ENCODE data around the gene QRFP.

The QRFP gene

GRCh38 chr9:130862217-130862616 is 34.4 kb downstream of the QRFP start:
- POLR2A ChIA-PET, result no interaction called here
- no peak overlapping the region for H3K4me3 ChIP-seq (ENCODE audit: low read depth, low read length)
- CTCF ChIA-PET, result interaction anchor here (0.5 to 13.9 kb wide), 16 partner anchors 14 to 402 kb away, joined by 3 to 400 read pairs (median 6); no protein-coding TSS in a partner anchor
- H3K4me1 ChIP-seq (ENCODE audit: control insufficient read depth, insufficient read depth, low read length), result no peaks in the 10 kb centered on the region
- H3K36me3 ChIP-seq (ENCODE audit: control insufficient read depth in 2 of 2, insufficient read depth in 1 of 2, low read length in 2 of 2), result peaks cover 0 to 75% of the 10 kb centered on the region in 2 experiments; a peak in 1 of 3 replicates
- TF ChIP-seq ZNF335 (tag by site-specific recombination; conservative IDR thresholded peaks at IDR 0.05) (no peak), ZIC2 (tag by site-specific recombination; IDR thresholded peaks at IDR 0.05) (no peak), ZNF146 (tag by site-specific recombination; IDR thresholded peaks at IDR 0.05) (no peak), FEZF1 (tag by site-specific recombination; IDR thresholded peaks at IDR 0.05) (no peak), ZSCAN30 (tag by site-specific recombination; IDR thresholded peaks at IDR 0.05) (no peak), ZNF785 (tag by site-specific recombination; IDR thresholded peaks at IDR 0.05) (no peak), ZNF16 (tag by site-specific recombination; IDR thresholded peaks at IDR 0.05; ENCODE audit: low read depth) (no peak), ZNF791 (tag by site-specific recombination; IDR thresholded peaks at IDR 0.05) (no peak), GLIS1 (tag by site-specific recombination; IDR thresholded peaks at IDR 0.05) (no peak), KLF17 (tag by site-specific recombination; IDR thresholded peaks at IDR 0.05) (no peak), ZNF621 (tag by site-specific recombination; IDR thresholded peaks at IDR 0.05) (no peak), KLF8 (tag by site-specific recombination; IDR thresholded peaks at IDR 0.05) (no peak), SP7 (tag by site-specific recombination; IDR thresholded peaks at IDR 0.05) (no peak), YY2 (tag by site-specific recombination; IDR thresholded peaks at IDR 0.05) (no peak), ZNF423 (tag by site-specific recombination; IDR thresholded peaks at IDR 0.05) (no peak), ZNF132 (tag by site-specific recombination; IDR thresholded peaks at IDR 0.05; ENCODE audit: borderline replicate concordance) (no peak)
- TF ChIP-seq, protein P1, sequence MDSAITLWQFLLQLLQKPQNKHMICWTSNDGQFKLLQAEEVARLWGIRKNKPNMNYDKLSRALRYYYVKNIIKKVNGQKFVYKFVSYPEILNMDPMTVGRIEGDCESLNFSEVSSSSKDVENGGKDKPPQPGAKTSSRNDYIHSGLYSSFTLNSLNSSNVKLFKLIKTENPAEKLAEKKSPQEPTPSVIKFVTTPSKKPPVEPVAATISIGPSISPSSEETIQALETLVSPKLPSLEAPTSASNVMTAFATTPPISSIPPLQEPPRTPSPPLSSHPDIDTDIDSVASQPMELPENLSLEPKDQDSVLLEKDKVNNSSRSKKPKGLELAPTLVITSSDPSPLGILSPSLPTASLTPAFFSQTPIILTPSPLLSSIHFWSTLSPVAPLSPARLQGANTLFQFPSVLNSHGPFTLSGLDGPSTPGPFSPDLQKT (IDR thresholded peaks at IDR 0.05; ENCODE audit: borderline replicate concordance, low read depth, low read length), result no peak
- no peak overlapping the region for H3K27ac ChIP-seq (ENCODE audit: extremely low read depth, low read depth, low read length)
- no peaks in the 10 kb centered on the region for H3K9me3 ChIP-seq (ENCODE audit: control insufficient read depth, insufficient read depth, low read depth, low read length)

DNA sequence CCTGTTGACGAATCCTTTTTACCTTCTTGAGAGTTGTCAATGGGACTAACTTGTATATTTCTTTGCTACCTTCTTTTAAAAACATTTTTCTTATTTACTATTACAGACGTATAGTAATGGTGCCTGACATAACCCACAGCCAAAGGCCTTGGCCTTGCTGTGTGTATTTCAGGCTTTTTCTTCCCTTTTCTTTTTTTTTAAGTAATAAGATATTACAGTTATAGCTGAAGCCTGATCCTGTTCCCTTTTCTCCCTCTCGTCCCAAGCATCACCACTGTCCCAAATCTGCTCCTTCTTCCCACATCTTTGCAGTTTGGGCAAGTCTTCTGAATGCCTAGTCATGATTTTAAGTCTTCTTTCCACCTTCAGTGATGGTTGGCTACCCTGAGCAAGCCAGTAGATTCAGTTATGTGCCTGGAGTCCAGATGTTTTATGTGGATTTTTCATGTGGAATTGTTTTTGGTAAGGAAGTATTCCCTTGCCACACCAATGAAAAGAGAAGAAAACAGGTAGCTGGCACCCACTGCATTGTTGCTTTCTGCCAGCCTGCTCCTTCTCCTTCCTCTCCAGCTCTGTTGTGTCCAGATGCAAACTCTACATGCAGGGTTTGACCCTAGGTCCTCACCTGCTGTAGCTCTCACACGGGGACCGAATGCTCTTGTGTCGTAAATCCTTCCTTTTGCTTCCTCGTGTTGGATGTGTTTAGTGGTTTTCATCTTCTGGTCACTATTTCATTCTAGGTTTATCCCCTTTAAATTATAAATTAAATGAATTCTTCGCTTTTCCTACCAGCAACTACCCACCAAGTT is 35.0 kb downstream of the QRFP start:
- Histone ChIP-seq H3K27ac (ENCODE audit: extremely low read depth, low read depth, low read length) (no peak overlapping the region), H3K36me3 (ENCODE audit: control insufficient read depth in 2 of 2, insufficient read depth in 1 of 2, low read length in 2 of 2) (peaks cover 0 to 79% of the 10 kb centered on the region in 2 experiments; a peak in 1 of 3 replicates), H3K4me1 (ENCODE audit: control insufficient read depth, insufficient read depth, low read length) (no peaks in the 10 kb centered on the region), H3K4me3 (ENCODE audit: low read depth, low read length) (no peak overlapping the region), H3K9me3 (ENCODE audit: control insufficient read depth, insufficient read depth, low read depth, low read length) (no peaks in the 10 kb centered on the region)
- no peak for TF ChIP-seq ZNF121 (tag by site-specific recombination; IDR thresholded peaks at IDR 0.05)
- TF ChIP-seq ZNF350 (tag by site-specific recombination; IDR thresholded peaks at IDR 0.05), result no peak
- no peak for TF ChIP-seq ZNF16 (tag by site-specific recombination; IDR thresholded peaks at IDR 0.05; ENCODE audit: low read depth)
- no peak for TF ChIP-seq ZBTB26 (tag by site-specific recombination; optimal IDR thresholded peaks at IDR 0.05)
- TF ChIP-seq, protein P1 (IDR thresholded peaks at IDR 0.05; ENCODE audit: borderline replicate concordance, low read depth, low read length), result no peak
- TF ChIP-seq GFI1B (tag by site-specific recombination; IDR thresholded peaks at IDR 0.05), result no peak
- ChIA-PET POLR2A (interaction anchor here (0.6 kb wide), 1 partner anchor 100 kb away, joined by 3 read pairs; no protein-coding TSS in a partner anchor), CTCF (interaction anchor here (0.5 to 13.9 kb wide), 16 partner anchors 8 to 401 kb away, joined by 3 to 400 read pairs (median 6); no protein-coding TSS in a partner anchor)

Measured in HEK293 (cell line).